K562 (cell line): ENCODE data around the gene RNASEH2C. TPM values are rescaled to one million over a fixed set of nuclear protein-coding genes. Genes with fewer than 3 reads are reported as not detected.

Experiments used
- AFF4 ChIP-seq: sonication (generic); formaldehyde crosslinking; IDR thresholded peaks from 2 replicates; pipeline ENCODE4 v1.8.0; 2023; ENCODE audit warnings: mild to moderate bottlenecking, missing genetic modification reagents
- BCL6 ChIP-seq: fragments of 250-450 bp; sonication (Bioruptor Pico); IDR thresholded peaks from 2 replicates; pipeline ENCODE4 v1.4.0; 2020
- CEBPG ChIP-seq, 3 experiments: fragments of 200-800 bp in 1 of 3; sonication (Bioruptor generic) in 1 of 3; sonication (generic) in 1 of 3; formaldehyde crosslinking in 1 of 3; IDR thresholded peaks in 2 of 3; conservative IDR thresholded peaks in 1 of 3; 2 replicates each; pipeline versions ENCODE4 v1.6.1 to v1.8.0; 2016 to 2022; ENCODE audit warnings: missing compliant biosample characterization in 2 of 3, missing genetic modification characterization in 2 of 3, mild to moderate bottlenecking in 1 of 3, missing genetic modification reagents in 1 of 3
- FOXK1 ChIP-seq: sonication (generic); formaldehyde crosslinking; IDR thresholded peaks from 2 replicates; pipeline ENCODE4 v1.8.0; 2022; ENCODE audit warnings: missing genetic modification reagents, mild to moderate bottlenecking, borderline replicate concordance
- ILF3 ChIP-seq: fragments of 450-650 bp; IDR thresholded peaks from 2 replicates; pipeline ENCODE4 v1.6.1; 2018; ENCODE audit warnings: antibody characterized with exemption, mild to moderate bottlenecking, moderate library complexity, borderline replicate concordance
- IRF1 ChIP-seq: sonication (generic); formaldehyde crosslinking; IDR thresholded peaks from 2 replicates; pipeline ENCODE4 v1.8.0; 2022; ENCODE audit warnings: missing genetic modification reagents, mild to moderate bottlenecking, borderline replicate concordance
- KDM4B ChIP-seq, 2 experiments: fragments of 450-650 bp in 1 of 2; sonication (generic) in 1 of 2; IDR thresholded peaks; 2 replicates each; pipeline ENCODE4 v1.6.1; 2016 to 2017; ENCODE audit warnings: borderline replicate concordance in 2 of 2, antibody characterized with exemption in 1 of 2, low read depth in 1 of 2, mild to moderate bottlenecking in 1 of 2
- KLF10 ChIP-seq: fragments of 250-450 bp; sonication (Bioruptor Pico); IDR thresholded peaks from 2 replicates; pipeline ENCODE4 v1.6.1; 2021; ENCODE audit warnings: matching md5 sums
- L3MBTL2 ChIP-seq: fragments of 450-650 bp; IDR thresholded peaks from 2 replicates; pipeline ENCODE4 v1.6.1; 2016; ENCODE audit warnings: mild to moderate bottlenecking, moderate library complexity
- NONO ChIP-seq, 2 experiments: fragments of 200-400 bp in 1 of 2; fragments of 450-650 bp in 1 of 2; formaldehyde crosslinking in 1 of 2; IDR thresholded peaks; 2 replicates each; pipeline ENCODE4 v1.6.1; 2017; ENCODE audit warnings: low read depth in 2 of 2, mild to moderate bottlenecking in 2 of 2, moderate library complexity in 2 of 2, low read length in 1 of 2
- NR2F6 ChIP-seq: fragments of 450-650 bp; formaldehyde crosslinking; IDR thresholded peaks from 2 replicates; pipeline ENCODE4 v1.4.0; 2020; ENCODE audit warnings: mild to moderate bottlenecking
- PML ChIP-seq: IDR thresholded peaks from 2 replicates; pipeline ENCODE4 v1.6.1; 2012; ENCODE audit warnings: low read length, inconsistent platforms
- SMARCC2 ChIP-seq: fragments of 450-650 bp; IDR thresholded peaks from 2 replicates; pipeline ENCODE4 v1.6.1; 2017; ENCODE audit warnings: antibody characterized with exemption, moderate library complexity, mild to moderate bottlenecking, low read depth
- TFAM ChIP-seq: fragments of 250-450 bp; sonication (Bioruptor Pico); conservative IDR thresholded peaks from 2 replicates; pipeline ENCODE4 v1.5.0; 2021; ENCODE audit warnings: mild to moderate bottlenecking, moderate library complexity
- ZBTB1 ChIP-seq: sonication (generic); formaldehyde crosslinking; IDR thresholded peaks from 2 replicates; pipeline ENCODE4 v1.8.1; 2023; ENCODE audit warnings: missing genetic modification reagents, low read depth, mild to moderate bottlenecking, borderline replicate concordance
- ZBTB26 ChIP-seq: fragments of 450-650 bp; formaldehyde crosslinking; IDR thresholded peaks from 2 replicates; pipeline ENCODE4 v1.4.0; 2022; ENCODE audit warnings: missing genetic modification characterization
- ZEB2 ChIP-seq: fragments of 450-650 bp; IDR thresholded peaks from 2 replicates; pipeline ENCODE4 v1.6.1; 2016
- ZNF239 ChIP-seq: fragments of 250-450 bp; sonication (Bioruptor Pico); IDR thresholded peaks from 2 replicates; pipeline ENCODE4 v1.4.0; 2020; ENCODE audit warnings: mild to moderate bottlenecking
- ZNF41 ChIP-seq: fragments of 250-450 bp; sonication (Bioruptor Pico); conservative IDR thresholded peaks from 2 replicates; pipeline ENCODE4 v1.4.0; 2020; ENCODE audit warnings: mild to moderate bottlenecking
- ZNF507 ChIP-seq: conservative IDR thresholded peaks from 2 replicates; pipeline ENCODE4 v1.6.1; 2017; ENCODE audit warnings: missing genetic modification characterization, missing compliant biosample characterization
- polyA plus RNA-seq, 8 experiments: library from polyadenylated mRNA; depleted of rRNA in 4 of 8; stranded (reverse) in 5 of 8; unstranded in 3 of 8; fragments of >200 nt; fragmentation: Nextera tagmentation in 2 of 8; fragmentation: Illumina TruSeq in 1 of 8; extraction: Ambion mirVana in 2 of 8; extraction: Trizol in 1 of 8; gene quantifications; 2 replicates each; pipeline versions ENCODE4 v1.2.1 to v1.2.3, GENCODE V29; 2011 to 2014; ENCODE audit warnings: inconsistent platforms in 1 of 8, missing spikeins in 1 of 8
- total RNA-seq, 7 experiments: library from RNA; depleted of rRNA in 6 of 7; stranded (reverse); fragments of >200 nt in 6 of 7; fragmentation: Illumina TruSeq in 2 of 7; extraction: Trizol in 2 of 7; gene quantifications; 2 replicates each; pipeline versions ENCODE4 v1.2.1 to v1.2.3, GENCODE V29; 2011 to 2021; ENCODE audit warnings: low replicate concordance in 1 of 7

Gene RNASEH2C
- total and polyA plus RNA-seq, 9 of the 15 experiments (the other 6 are each of a cell fraction or from before 2014, with no cell fraction given): 5.4 to 78.2 (median 15.6) TPM

GRCh38 chr11:65711785-65712632 is 8.6 kb downstream of the RNASEH2C start, which contains the start of gene KAT5 (continued):
- TF ChIP-seq NR2F6 (CRISPR knock-in tag): no peak
- peak in 1 of 2 experiments; percentile 93; a peak in 2 of 4 replicates for TF ChIP-seq KDM4B (IDR thresholded peaks at IDR 0.05; ENCODE audit: borderline replicate concordance in 2 of 2, low read depth in 1 of 2)
- TF ChIP-seq IRF1 (CRISPR knock-in tag): peak; percentile 90; the same call in 1 of the 2 replicates
- peak; percentile 68 for TF ChIP-seq PML
- no peak for TF ChIP-seq ILF3
- TF ChIP-seq CEBPG (CRISPR knock-in tag; IDR thresholded peaks at IDR 0.05): no peak
- TF ChIP-seq CEBPG (tag; conservative IDR thresholded peaks at IDR 0.05 in 1 of 2, IDR thresholded peaks at IDR 0.05 in 1 of 2): no peak
- TF ChIP-seq TFAM: no peak
- peak; percentile 66; the same call in 1 of the 2 replicates for TF ChIP-seq ZEB2
- TF ChIP-seq BCL6 (CRISPR knock-in tag): peak; percentile 27; the same call in 1 of the 2 replicates
- no peak for TF ChIP-seq SMARCC2
- TF ChIP-seq ZNF507 (tag): no peak
- peak; percentile 81; the same call in 1 of the 2 replicates for TF ChIP-seq FOXK1 (CRISPR knock-in tag)
- TF ChIP-seq AFF4 (CRISPR knock-in tag): peak; percentile 82
- TF ChIP-seq L3MBTL2: peak; percentile 100
- TF ChIP-seq ZNF239 (CRISPR knock-in tag): peak; percentile 73
- TF ChIP-seq KLF10 (CRISPR knock-in tag): no peak
- no peak for TF ChIP-seq ZBTB26
- TF ChIP-seq ZNF41 (CRISPR knock-in tag): 0 out of 2 replicates have a peak, but pooled peaks have one; percentile 48
- peak in 1 of 2 experiments; percentile 44; a peak in 1 of 4 replicates for TF ChIP-seq NONO (IDR thresholded peaks at IDR 0.05; ENCODE audit: low read depth in 2 of 2, low read length in 1 of 2)
- TF ChIP-seq ZBTB1 (CRISPR knock-in tag): peak; percentile 19; the same call in 1 of the 2 replicates
